ENCODE results near the gene RTL9.

RTL9 gene

GRCh38 chrX:110341189-110342035 lies 17.2 kb upstream of the RTL9 start:
- no peak for DNase-seq (ENCODE audit: low read depth in 2 of 2)

GRCh38 chrX:110346681-110347080 lies 12.0 kb upstream of the RTL9 start:
- DNase-seq (ENCODE audit: low read depth in 2 of 2): no peak

GRCh38 chrX:110359273-110359672 lies 625 bp downstream of the RTL9 start:
- no peak for DNase-seq (ENCODE audit: low read depth in 2 of 2)

GRCh38 chrX:110363244-110363643 lies 4.6 kb downstream of the RTL9 start:
- no peak for DNase-seq (ENCODE audit: low read depth in 2 of 2)

- no peak for DNase-seq (ENCODE audit: low read depth in 2 of 2)
Measured at GRCh38 chrX:110373310-110373709, 14.7 kb downstream of the RTL9 start.

- no peak for DNase-seq (ENCODE audit: low read depth in 2 of 2)
Measured at GRCh38 chrX:110374559-110374958, 15.9 kb downstream of the RTL9 start.

GRCh38 chrX:110381216-110381615 lies 22.6 kb downstream of the RTL9 start:
- no peak for DNase-seq (ENCODE audit: low read depth in 2 of 2)

- DNase-seq (ENCODE audit: low read depth in 2 of 2): no peak
Measured at GRCh38 chrX:110383414-110383813, 24.8 kb downstream of the RTL9 start.

GRCh38 chrX:110384490-110384889 lies 25.8 kb downstream of the RTL9 start:
- DNase-seq (ENCODE audit: low read depth in 2 of 2): no peak

GRCh38 chrX:110389570-110389969 lies 30.9 kb downstream of the RTL9 start:
- DNase-seq (ENCODE audit: low read depth in 2 of 2): no peak

- DNase-seq (ENCODE audit: low read depth in 2 of 2): no peak
Measured at GRCh38 chrX:110391086-110391485, 32.4 kb downstream of the RTL9 start.

GRCh38 chrX:110394651-110395050 lies 36.0 kb downstream of the RTL9 start:
- no peak for DNase-seq (ENCODE audit: low read depth in 2 of 2)

- no peak for DNase-seq (ENCODE audit: low read depth in 2 of 2)
Measured at GRCh38 chrX:110395877-110396276, 37.2 kb downstream of the RTL9 start.

GRCh38 chrX:110396735-110397134 lies 38.1 kb downstream of the RTL9 start:
- DNase-seq (ENCODE audit: low read depth in 2 of 2): no peak

GRCh38 chrX:110397339-110397738 lies 38.7 kb downstream of the RTL9 start:
- DNase-seq (ENCODE audit: low read depth in 2 of 2): no peak

- no peak for DNase-seq (ENCODE audit: low read depth in 2 of 2)
Measured at GRCh38 chrX:110397904-110398303, 39.3 kb downstream of the RTL9 start.

GRCh38 chrX:110399497-110399896 lies 40.8 kb downstream of the RTL9 start:
- DNase-seq (ENCODE audit: low read depth in 2 of 2): no peak

GRCh38 chrX:110399966-110400365 lies 41.3 kb downstream of the RTL9 start:
- DNase-seq (ENCODE audit: low read depth in 2 of 2): no peak

GRCh38 chrX:110401135-110401534 lies 42.5 kb downstream of the RTL9 start:
- DNase-seq (ENCODE audit: low read depth in 2 of 2): no peak

GRCh38 chrX:110402091-110402849 lies 43.6 kb downstream of the RTL9 start:
- no peak for DNase-seq (ENCODE audit: low read depth in 2 of 2)

GRCh38 chrX:110402850-110403221 lies 44.2 kb downstream of the RTL9 start:
- no peak for DNase-seq (ENCODE audit: low read depth in 2 of 2)

- no peak for DNase-seq (ENCODE audit: low read depth in 2 of 2)
Measured at GRCh38 chrX:110403441-110404238, 45.0 kb downstream of the RTL9 start.

All from stimulated activated CD4-positive, alpha-beta T cell treated with anti-CD3 and anti-CD28 coated beads, Interleukin-12 subunit alpha, Interleukin-12 subunit beta, amount 100 ng/mL, for 24 hours (primary cell).